ENCODE data around the gene CHRNE.
"Not testable (repeated sequence)": the region's sequence is repeated elsewhere in the genome, so short reads cannot be mapped to it uniquely, and the experiment has no call there.

DNA sequence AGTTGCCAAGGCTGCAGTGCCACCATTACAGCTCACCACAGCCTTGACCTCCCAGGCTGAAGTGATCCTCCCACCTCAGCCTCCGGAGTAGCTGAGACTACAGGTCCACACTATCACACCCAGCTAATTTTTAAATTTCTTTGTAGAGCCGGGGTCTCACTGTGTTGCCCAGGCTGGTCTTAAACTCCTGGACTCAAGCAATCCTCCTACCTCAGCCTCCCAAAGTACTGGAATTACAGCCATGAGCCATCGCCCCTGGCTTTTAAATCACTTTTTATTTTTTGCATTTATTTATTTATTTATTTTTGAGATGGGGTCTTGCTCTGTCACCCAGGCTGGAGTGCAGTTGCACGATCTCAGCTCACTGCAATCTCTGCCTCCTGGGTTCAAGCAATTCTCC, 11.7 kb upstream of the CHRNE start:
- TF ChIP-seq, protein P1, sequence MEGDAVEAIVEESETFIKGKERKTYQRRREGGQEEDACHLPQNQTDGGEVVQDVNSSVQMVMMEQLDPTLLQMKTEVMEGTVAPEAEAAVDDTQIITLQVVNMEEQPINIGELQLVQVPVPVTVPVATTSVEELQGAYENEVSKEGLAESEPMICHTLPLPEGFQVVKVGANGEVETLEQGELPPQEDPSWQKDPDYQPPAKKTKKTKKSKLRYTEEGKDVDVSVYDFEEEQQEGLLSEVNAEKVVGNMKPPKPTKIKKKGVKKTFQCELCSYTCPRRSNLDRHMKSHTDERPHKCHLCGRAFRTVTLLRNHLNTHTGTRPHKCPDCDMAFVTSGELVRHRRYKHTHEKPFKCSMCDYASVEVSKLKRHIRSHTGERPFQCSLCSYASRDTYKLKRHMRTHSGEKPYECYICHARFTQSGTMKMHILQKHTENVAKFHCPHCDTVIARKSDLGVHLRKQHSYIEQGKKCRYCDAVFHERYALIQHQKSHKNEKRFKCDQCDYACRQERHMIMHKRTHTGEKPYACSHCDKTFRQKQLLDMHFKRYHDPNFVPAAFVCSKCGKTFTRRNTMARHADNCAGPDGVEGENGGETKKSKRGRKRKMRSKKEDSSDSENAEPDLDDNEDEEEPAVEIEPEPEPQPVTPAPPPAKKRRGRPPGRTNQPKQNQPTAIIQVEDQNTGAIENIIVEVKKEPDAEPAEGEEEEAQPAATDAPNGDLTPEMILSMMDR (IDR thresholded peaks at IDR 0.05) = not testable (repeated sequence)
- not testable (repeated sequence) for TF ChIP-seq POLR2A (IDR thresholded peaks at IDR 0.05; ENCODE audit: low read depth); EP300 (IDR thresholded peaks at IDR 0.05); POLR2AphosphoS5 (IDR thresholded peaks at IDR 0.05)

Measured in esophagus muscularis mucosa (tissue), 4 donors.